Measurements from ENCODE around the gene PROK2. TPM values are rescaled to one million over a fixed set of nuclear protein-coding genes. Genes with fewer than 3 reads are reported as not detected.

PROK2 gene
- total RNA-seq, 1 donor from 2014 or later = not detected

- DNase-seq (ENCODE audit: low read depth) (no peak), FAIRE-seq (no peak)
- TF ChIP-seq CTCF (IDR thresholded peaks at IDR 0.05; ENCODE audit: insufficient read depth, low read length, severe bottlenecking) = no peak
- Histone ChIP-seq H3K27me3 (ENCODE audit: control insufficient read depth, insufficient read depth, low read length) (no peaks in the 10 kb centered on the region), H3K36me3 (ENCODE audit: control insufficient read depth, insufficient read depth, low read length) (no peaks in the 10 kb centered on the region), H3K4me3 (ENCODE audit: low read depth, low read length) (no peak overlapping the region)
Observed at GRCh38 chr3:71809321-71810026, 24.5 kb upstream of the PROK2 start.

- TF ChIP-seq CTCF (IDR thresholded peaks at IDR 0.05; ENCODE audit: insufficient read depth, low read length, severe bottlenecking) = no peak
- DNase-seq (ENCODE audit: low read depth) = no peak
- H3K4me3 ChIP-seq (ENCODE audit: low read depth, low read length) = no peak overlapping the region
- FAIRE-seq = no peak
- no peaks in the 10 kb centered on the region for H3K36me3 ChIP-seq (ENCODE audit: control insufficient read depth, insufficient read depth, low read length)
- peaks cover 1% of the 10 kb centered on the region for H3K27me3 ChIP-seq (ENCODE audit: control insufficient read depth, insufficient read depth, low read length)
Observed at GRCh38 chr3:71806736-71807135, 21.8 kb upstream of the PROK2 start.

- Histone ChIP-seq H3K4me3 (ENCODE audit: low read depth, low read length) (no peak overlapping the region), H3K27me3 (ENCODE audit: control insufficient read depth, insufficient read depth, low read length) (peaks cover 1% of the 10 kb centered on the region), H3K36me3 (ENCODE audit: control insufficient read depth, insufficient read depth, low read length) (no peaks in the 10 kb centered on the region)
- DNase-seq (ENCODE audit: low read depth) = no peak
- FAIRE-seq = no peak
- no peak for TF ChIP-seq CTCF (IDR thresholded peaks at IDR 0.05; ENCODE audit: insufficient read depth, low read length, severe bottlenecking)
Observed at GRCh38 chr3:71805691-71806090, 20.7 kb upstream of the PROK2 start.

- peaks cover 1% of the 10 kb centered on the region for H3K27me3 ChIP-seq (ENCODE audit: control insufficient read depth, insufficient read depth, low read length)
- no peak overlapping the region for H3K4me3 ChIP-seq (ENCODE audit: low read depth, low read length)
- no peak for TF ChIP-seq CTCF (IDR thresholded peaks at IDR 0.05; ENCODE audit: insufficient read depth, low read length, severe bottlenecking)
- H3K36me3 ChIP-seq (ENCODE audit: control insufficient read depth, insufficient read depth, low read length) = no peaks in the 10 kb centered on the region
- FAIRE-seq = no peak
- no peak for DNase-seq (ENCODE audit: low read depth)
Observed at GRCh38 chr3:71805199-71805598, 20.3 kb upstream of the PROK2 start.

GRCh38 chr3:71803248-71803647 is 18.3 kb upstream of the PROK2 start:
- Histone ChIP-seq H3K27me3 (ENCODE audit: control insufficient read depth, insufficient read depth, low read length) (peaks cover 7% of the 10 kb centered on the region), H3K36me3 (ENCODE audit: control insufficient read depth, insufficient read depth, low read length) (no peaks in the 10 kb centered on the region), H3K4me3 (ENCODE audit: low read depth, low read length) (no peak overlapping the region)
- DNase-seq (ENCODE audit: low read depth) = no peak
- no peak for TF ChIP-seq CTCF (IDR thresholded peaks at IDR 0.05; ENCODE audit: insufficient read depth, low read length, severe bottlenecking)
- FAIRE-seq = no peak

GRCh38 chr3:71801986-71802385 is 17.0 kb upstream of the PROK2 start:
- FAIRE-seq = no peak
- TF ChIP-seq CTCF (IDR thresholded peaks at IDR 0.05; ENCODE audit: insufficient read depth, low read length, severe bottlenecking) = no peak
- H3K27me3 ChIP-seq (ENCODE audit: control insufficient read depth, insufficient read depth, low read length) = peaks cover 7% of the 10 kb centered on the region

More at GRCh38 chr3:71801986-71802385, 17.0 kb upstream of the PROK2 start:
- no peak for DNase-seq (ENCODE audit: low read depth)
- no peaks in the 10 kb centered on the region for H3K36me3 ChIP-seq (ENCODE audit: control insufficient read depth, insufficient read depth, low read length)
- no peak overlapping the region for H3K4me3 ChIP-seq (ENCODE audit: low read depth, low read length)

Data from bronchial epithelial cell (primary cell).